IMR-90 (cell line): ENCODE data around the gene COX7A1. TPM values are rescaled to one million over a fixed set of nuclear protein-coding genes. Genes with fewer than 3 reads are reported as not detected.

ENCODE experiments used
- ATAC-seq: fragments of 200-7000 bp; cut with Tn5 transposase; 2 replicates; pipeline ENCODE4 v1.9.1; 2020; ENCODE audit warnings: low read depth, mild to moderate bottlenecking, moderate library complexity
- BruUV-seq: library from RNA; stranded (reverse); fragments of 400-500 nt; replicated peaks from 2 replicates; lab custom pipeline; 2021; lab: Mats Ljungman, UMichigan
- CTCF ChIA-PET: fragments of 300-600 bp; formaldehyde crosslinking; extraction: SDS; loops from one replicate; lab custom pipeline; 2021; ENCODE audit warnings: antibody characterized with exemption; lab: Yijun Ruan, JAX
- POLR2A ChIA-PET: fragments of 300-600 bp; sonication (Branson Sonifier 250); formaldehyde crosslinking; loops from one replicate; lab custom pipeline; 2022; ENCODE audit warnings: antibody characterized with exemption; ENCODE audit not compliant: unreplicated experiment; lab: Charles Lee
- DNase-seq: peaks from one replicate; pipeline ENCODE4 v3.0.0; 2013
- H2AFZ ChIP-seq: replicated peaks from 2 replicates; pipeline ENCODE3; 2013; ENCODE audit warnings: low read length, mild to moderate bottlenecking; ENCODE audit not compliant: poor library complexity
- H2AK5ac ChIP-seq: 2 replicates; pipeline ENCODE4 v1.6.1; 2013; ENCODE audit warnings: low read depth, low read length, inconsistent platforms
- H2AK9ac ChIP-seq: replicated peaks from 2 replicates; pipeline ENCODE3; 2013; ENCODE audit warnings: mild to moderate bottlenecking, low read depth, low read length, moderate library complexity; ENCODE audit not compliant: poor library complexity
- H2BK120ac ChIP-seq: 2 replicates; pipeline ENCODE4 v1.6.1; 2013; ENCODE audit warnings: low read depth, low read length, inconsistent platforms
- H2BK15ac ChIP-seq: 3 replicates; pipeline ENCODE4 v1.6.1; 2013; ENCODE audit warnings: low read depth, low read length, inconsistent platforms
- H2BK20ac ChIP-seq: 2 replicates; pipeline ENCODE4 v1.6.1; 2013; ENCODE audit warnings: low read depth, mild to moderate bottlenecking, inconsistent platforms, low read length, moderate library complexity
- H2BK5ac ChIP-seq: 2 replicates; pipeline ENCODE4 v1.6.1; 2013; ENCODE audit warnings: mild to moderate bottlenecking, low read depth, low read length, inconsistent platforms; ENCODE audit not compliant: poor library complexity, severe bottlenecking
- H3K14ac ChIP-seq: replicated peaks from 2 replicates; pipeline ENCODE4 v1.6.1; 2013; ENCODE audit warnings: low read depth, low read length, inconsistent platforms
- H3K18ac ChIP-seq: 2 replicates; pipeline ENCODE4 v1.6.1; 2013; ENCODE audit warnings: low read depth, low read length, control low read depth
- H3K23ac ChIP-seq: 2 replicates; pipeline ENCODE4 v1.6.1; 2013; ENCODE audit warnings: low read depth, low read length, inconsistent platforms
- H3K27ac ChIP-seq: 2 replicates; pipeline ENCODE4 v1.5.1; 2013; ENCODE audit warnings: mild to moderate bottlenecking, control low read depth, low read length; ENCODE audit not compliant: insufficient read depth
- H3K27me3 ChIP-seq: 2 replicates; pipeline ENCODE4 v1.6.1; 2013; ENCODE audit warnings: low read length; ENCODE audit not compliant: control insufficient read depth, insufficient read depth
- H3K36me3 ChIP-seq: 2 replicates; pipeline ENCODE4 v1.6.1; 2013; ENCODE audit warnings: low read length, mixed read lengths; ENCODE audit not compliant: control insufficient read depth, insufficient read depth
- H3K4ac ChIP-seq: 2 replicates; pipeline ENCODE4 v1.6.1; 2013; ENCODE audit warnings: low read depth, low read length, inconsistent platforms
- H3K4me1 ChIP-seq: 2 replicates; pipeline ENCODE4 v1.6.1; 2013; ENCODE audit warnings: low read length, mixed read lengths; ENCODE audit not compliant: control insufficient read depth, insufficient read depth
- H3K4me2 ChIP-seq: 2 replicates; pipeline ENCODE4 v1.6.1; 2013; ENCODE audit warnings: low read depth, mild to moderate bottlenecking, control low read depth, low read length, moderate library complexity
- H3K4me3 ChIP-seq: 2 replicates; pipeline ENCODE4 v1.5.1; 2013; ENCODE audit warnings: low read depth, mild to moderate bottlenecking, control low read depth, low read length, moderate library complexity; ENCODE audit not compliant: insufficient read depth
- H3K56ac ChIP-seq: 2 replicates; pipeline ENCODE4 v1.6.1; 2013; ENCODE audit warnings: low read length, inconsistent platforms; ENCODE audit not compliant: insufficient read depth; ENCODE audit errors: extremely low read depth
- H3K79me1 ChIP-seq, 2 experiments: 2 replicates each; pipeline ENCODE4 v1.6.1; 2013; ENCODE audit warnings: low read length in 2 of 2, inconsistent platforms in 1 of 2, low read depth in 1 of 2
- H3K9ac ChIP-seq: 2 replicates; pipeline ENCODE4 v1.6.1; 2013; ENCODE audit warnings: low read depth, low read length, control low read depth
- H3K9me1 ChIP-seq: 2 replicates; pipeline ENCODE4 v1.6.1; 2013; ENCODE audit warnings: low read length, inconsistent platforms; ENCODE audit not compliant: insufficient read depth
- H3K9me3 ChIP-seq: 2 replicates; pipeline ENCODE4 v1.6.1; 2013; ENCODE audit warnings: low read length; ENCODE audit not compliant: control insufficient read depth, insufficient read depth
- H4K20me1 ChIP-seq: 2 replicates; pipeline ENCODE4 v1.6.1; 2013; ENCODE audit warnings: low read length, inconsistent platforms; ENCODE audit not compliant: insufficient read depth
- H4K5ac ChIP-seq: 2 replicates; pipeline ENCODE4 v1.6.1; 2013; ENCODE audit warnings: mild to moderate bottlenecking, low read depth, low read length, control low read depth
- H4K8ac ChIP-seq, 2 experiments: 2 replicates each; pipeline ENCODE4 v1.6.1; 2013; ENCODE audit warnings: low read depth in 2 of 2, low read length in 2 of 2, control low read depth in 1 of 2, inconsistent platforms in 1 of 2
- H4K91ac ChIP-seq: 2 replicates; pipeline ENCODE4 v1.6.1; 2013; ENCODE audit warnings: low read depth, low read length, inconsistent platforms; ENCODE audit not compliant: insufficient read depth
- BHLHE40 ChIP-seq: fragments of 150-350 bp; IDR thresholded peaks from 2 replicates; pipeline ENCODE4 v1.6.1; 2016; ENCODE audit warnings: mild to moderate bottlenecking, low read depth, low read length
- POLR2A ChIP-seq: IDR thresholded peaks from 2 replicates; pipeline ENCODE4 v1.6.1; 2012; ENCODE audit warnings: mild to moderate bottlenecking, low read depth, low read length
- WGBS, 2 experiments: methylation state at CpG; one replicate each; pipeline versions ENCODE4 v1.1.5 to v1.1.7; 2013; ENCODE audit warnings: missing lambda C conversion rate in 2 of 2; ENCODE audit not compliant: insufficient read length in 1 of 2; ENCODE audit errors: extremely low coverage in 2 of 2; 5-methylcytosine and 5-hydroxymethylcytosine counted together
- dilution Hi-C: fragments of 300-500 bp; cut with HindIII; formaldehyde crosslinking; loops from one replicate; pipeline ENCODE4 v1.14.3; 2018; ENCODE audit warnings: low sequenced_read_pairs; ENCODE audit not compliant: unreplicated experiment
- in situ Hi-C: fragments of 300-500 bp; cut with MboI; formaldehyde crosslinking; loops from 3 replicates; pipeline ENCODE4 v1.14.3; 2019; ENCODE audit warnings: low sequenced_read_pairs, inconsistent platforms, mixed read lengths
- intact Hi-C: fragments of 100-400 bp; cut with micrococcal nuclease; formaldehyde crosslinking; loops from 2 replicates; pipeline ENCODE4 v1.10.0; 2022
- polyA plus RNA-seq, 3 experiments: library from polyadenylated mRNA; depleted of rRNA; stranded (reverse); fragments of >200 nt; gene quantifications; 2 replicates each; pipeline ENCODE4 v1.2.3, GENCODE V29; 2012; ENCODE audit warnings: low replicate concordance in 1 of 3
- total RNA-seq: library from RNA; depleted of rRNA; stranded (reverse); fragments of >200 nt; gene quantifications from 2 replicates; pipeline ENCODE4 v1.2.3, GENCODE V29; 2012

COX7A1 gene
- total and polyA plus RNA-seq, 2 of the 4 experiments (the other 2 are of a cell fraction): 0.54 to 6.9 TPM

DNA sequence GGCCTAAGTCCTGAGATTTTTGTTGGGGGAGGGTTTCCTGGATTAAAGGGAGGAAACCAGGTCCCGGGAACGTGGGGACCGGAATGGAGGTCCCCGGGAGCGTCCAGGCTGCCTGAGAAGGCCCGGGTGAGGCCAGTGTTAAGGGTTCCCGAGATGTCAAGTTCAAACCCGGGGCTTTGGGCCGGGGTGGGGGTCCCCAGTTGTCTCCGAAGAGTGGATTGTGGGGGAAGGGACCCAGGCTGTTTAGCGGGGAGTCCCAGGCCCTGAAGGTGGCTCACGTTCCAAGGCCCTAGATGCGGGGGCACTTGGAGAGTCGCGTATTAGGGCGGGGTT is 262 bp downstream of the COX7A1 start:
- peak overlapping the region in 1 of 2 experiments; percentile 13; a peak in 1 of 4 replicates for H4K8ac ChIP-seq
- peaks cover 4 to 32% of the 10 kb centered on the region in 2 experiments; a peak in 2 of 4 replicates for H3K79me1 ChIP-seq
- peak overlapping the region; percentile 51 for H2AFZ ChIP-seq
- no peak overlapping the region for H3K4ac ChIP-seq
- H2BK120ac ChIP-seq: no peak overlapping the region
- no peaks in the 10 kb centered on the region for H3K9me3 ChIP-seq
- H2BK20ac ChIP-seq: no peak overlapping the region
- peaks cover 10% of the 10 kb centered on the region for H4K20me1 ChIP-seq
- no peaks in the 10 kb centered on the region for H3K27me3 ChIP-seq
- no peak overlapping the region; the same call in 1 of the 2 replicates for H3K4me2 ChIP-seq
- H3K36me3 ChIP-seq: peaks cover 33% of the 10 kb centered on the region
- no peak overlapping the region for H3K14ac ChIP-seq
- in situ Hi-C loops (no loop called here), dilution Hi-C loops (no loop called here), intact Hi-C loops (no loop called here)
- H3K4me1 ChIP-seq: peaks cover 6% of the 10 kb centered on the region; the same call in 1 of the 2 replicates
- no peak overlapping the region; the same call in 1 of the 2 replicates for H4K5ac ChIP-seq
- 0 out of 2 replicates have a peak overlapping the region, but pooled peaks have one; percentile 1 for H3K4me3 ChIP-seq
- ChIA-PET POLR2A (interaction anchor here (0.6 kb wide), 2 partner anchors 257 to 1149 kb away, joined by 3 to 5 read pairs; no protein-coding TSS in a partner anchor), CTCF (no interaction called here)
- no peak for ATAC-seq
- H3K27ac ChIP-seq: no peak overlapping the region
- no peaks in the 10 kb centered on the region; the same call in 1 of the 2 replicates for H3K9me1 ChIP-seq
- H2BK15ac ChIP-seq: no peak overlapping the region
- WGBS, 2 experiments: 26% methylated on average over 6 of the region's 16 CpGs; no CpG with 5 or more reads in 1 of the 2 experiments
- DNase-seq: no peak
- H4K91ac ChIP-seq: no peak overlapping the region
- no peak overlapping the region for H2AK9ac ChIP-seq
- no peak overlapping the region for H2AK5ac ChIP-seq
- no peak overlapping the region for H3K18ac ChIP-seq
- H3K23ac ChIP-seq: no peak overlapping the region
- H3K9ac ChIP-seq: no peak overlapping the region
- no peak overlapping the region for H3K56ac ChIP-seq
- no TSS peak for BruUV-seq
- TF ChIP-seq POLR2A (no peak), BHLHE40 (no peak)
- H2BK5ac ChIP-seq: no peak overlapping the region
